ENCODE measurements around the gene FKRP.

The FKRP gene

DNA sequence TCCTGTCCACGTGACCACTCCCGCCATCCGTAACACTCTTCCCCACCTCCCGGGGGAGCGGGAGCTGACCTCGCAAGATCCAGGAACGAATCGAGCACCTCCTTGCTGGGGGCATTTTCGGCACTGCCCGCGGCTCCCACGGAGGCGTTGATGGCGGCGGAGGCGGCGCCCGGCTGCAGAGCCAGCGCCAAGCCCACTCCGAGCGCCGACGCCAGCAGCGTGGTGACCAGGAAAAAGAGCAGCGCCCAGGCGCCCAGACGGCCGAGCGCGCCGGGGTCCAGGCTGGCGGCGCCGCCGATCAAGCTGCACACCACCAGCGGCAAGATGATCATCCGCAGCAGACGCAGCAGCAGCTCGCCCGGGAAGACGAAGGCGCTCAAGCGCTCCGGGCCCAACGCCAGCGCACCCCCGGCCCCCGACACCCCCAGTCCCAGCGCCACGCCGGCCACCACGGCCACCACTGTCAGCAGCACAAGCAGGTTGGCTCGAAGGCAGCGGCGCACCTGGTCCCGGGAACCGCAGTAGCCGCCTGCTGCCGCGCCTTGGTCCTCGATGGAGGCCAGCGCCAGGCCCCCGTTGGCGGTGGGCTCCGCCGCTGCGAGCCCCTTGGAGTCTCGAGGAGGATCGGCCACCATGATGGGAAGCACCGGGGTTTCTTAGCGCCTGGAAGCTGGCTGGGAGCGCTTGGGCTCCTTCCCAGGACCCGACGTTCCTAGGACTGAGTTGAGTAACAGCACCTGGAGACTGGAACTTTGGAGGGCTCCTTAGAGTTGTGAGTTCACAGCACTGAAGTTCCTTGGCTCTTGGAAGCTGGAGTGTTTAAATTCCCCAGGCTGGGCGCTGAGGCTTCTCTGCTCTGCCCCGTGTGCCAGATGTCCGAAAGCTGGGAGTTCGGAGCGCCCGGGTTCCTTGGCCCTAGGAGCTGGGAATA is 41.7 kb downstream of the FKRP start:
- no peaks in the 10 kb centered on the region for H3K27me3 ChIP-seq
- peaks cover 5 to 16% (median 9%) of the 10 kb centered on the region in 3 donors for H3K36me3 ChIP-seq
- TF ChIP-seq, protein P1, sequence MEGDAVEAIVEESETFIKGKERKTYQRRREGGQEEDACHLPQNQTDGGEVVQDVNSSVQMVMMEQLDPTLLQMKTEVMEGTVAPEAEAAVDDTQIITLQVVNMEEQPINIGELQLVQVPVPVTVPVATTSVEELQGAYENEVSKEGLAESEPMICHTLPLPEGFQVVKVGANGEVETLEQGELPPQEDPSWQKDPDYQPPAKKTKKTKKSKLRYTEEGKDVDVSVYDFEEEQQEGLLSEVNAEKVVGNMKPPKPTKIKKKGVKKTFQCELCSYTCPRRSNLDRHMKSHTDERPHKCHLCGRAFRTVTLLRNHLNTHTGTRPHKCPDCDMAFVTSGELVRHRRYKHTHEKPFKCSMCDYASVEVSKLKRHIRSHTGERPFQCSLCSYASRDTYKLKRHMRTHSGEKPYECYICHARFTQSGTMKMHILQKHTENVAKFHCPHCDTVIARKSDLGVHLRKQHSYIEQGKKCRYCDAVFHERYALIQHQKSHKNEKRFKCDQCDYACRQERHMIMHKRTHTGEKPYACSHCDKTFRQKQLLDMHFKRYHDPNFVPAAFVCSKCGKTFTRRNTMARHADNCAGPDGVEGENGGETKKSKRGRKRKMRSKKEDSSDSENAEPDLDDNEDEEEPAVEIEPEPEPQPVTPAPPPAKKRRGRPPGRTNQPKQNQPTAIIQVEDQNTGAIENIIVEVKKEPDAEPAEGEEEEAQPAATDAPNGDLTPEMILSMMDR (IDR thresholded peaks at IDR 0.05) = peak in 1 of 2 experiments; percentile 6
- DNase-seq = peak; percentile 71 to 85
- no peaks in the 10 kb centered on the region for H3K9me3 ChIP-seq
- H3K4me1 ChIP-seq = peaks cover 0 to 38% (median 30%) of the 10 kb centered on the region in 4 donors
- intact Hi-C loops (cut with DNase I; ENCODE audit: low total_unique reads) = no loop called here
- H3K27ac ChIP-seq = peak overlapping the region; percentile 88 to 97
- peak overlapping the region; percentile 92 to 95 for H3K4me3 ChIP-seq

DNA sequence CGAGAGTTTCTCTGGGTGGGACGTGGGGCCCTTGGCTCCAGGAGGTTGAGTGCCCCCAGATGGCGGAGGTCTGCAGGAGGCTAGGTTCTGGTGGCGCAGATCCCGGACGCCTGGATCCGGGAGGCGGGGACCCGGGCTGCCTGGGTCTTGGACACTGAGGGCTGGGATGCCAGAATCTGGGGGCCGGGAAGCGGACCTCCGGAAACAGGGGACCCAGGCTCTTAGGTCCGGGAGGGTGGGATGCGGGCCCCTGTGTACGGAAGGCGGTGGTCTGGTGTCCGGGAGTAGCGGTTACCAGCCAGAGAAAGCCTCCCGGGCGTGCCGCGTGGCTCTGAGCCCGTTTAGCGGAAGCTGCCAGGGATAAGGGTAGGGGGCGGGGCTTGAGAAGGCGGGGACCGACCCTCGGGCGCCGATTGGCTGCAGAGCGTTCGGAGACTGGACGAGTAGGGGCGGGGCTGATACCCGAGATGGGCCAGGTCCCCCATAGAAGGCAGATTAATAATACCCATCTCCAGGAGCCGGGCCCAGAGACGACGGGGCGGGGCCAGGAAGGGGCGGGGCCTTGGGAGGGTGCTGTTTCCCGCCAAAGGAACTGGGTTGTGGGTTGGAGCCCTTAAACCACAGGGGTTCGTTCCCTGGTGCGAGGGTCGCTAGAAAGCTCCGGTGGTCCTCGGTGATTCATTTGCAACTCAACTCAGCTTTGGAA is 42.6 kb downstream of the FKRP start, which contains the start of gene SLC1A5:
TSS of gene SLC1A5 (minus strand) at position 333 of the 706 bp plus-strand sequence. CDS start 629 bp downstream, outside the sequence.
- Histone ChIP-seq H3K27me3 (no peaks in the 10 kb centered on the region), H3K4me3 (peak within 1 kb of the TSS; percentile 92 to 95), H3K27ac (peak within 1 kb of the TSS; percentile 88 to 97), H3K4me1 (peaks cover 0 to 38% (median 28%) of the 10 kb centered on the region in 4 donors), H3K9me3 (no peaks in the 10 kb centered on the region), H3K36me3 (peaks cover 0 to 7% (median under 1%) of the 10 kb centered on the region in 3 donors)
- TF ChIP-seq, protein P1 (IDR thresholded peaks at IDR 0.05) = no peak
- intact Hi-C loops (cut with DNase I; ENCODE audit: low total_unique reads) = no loop called here
- peak; percentile 97 to 99 for DNase-seq

DNA sequence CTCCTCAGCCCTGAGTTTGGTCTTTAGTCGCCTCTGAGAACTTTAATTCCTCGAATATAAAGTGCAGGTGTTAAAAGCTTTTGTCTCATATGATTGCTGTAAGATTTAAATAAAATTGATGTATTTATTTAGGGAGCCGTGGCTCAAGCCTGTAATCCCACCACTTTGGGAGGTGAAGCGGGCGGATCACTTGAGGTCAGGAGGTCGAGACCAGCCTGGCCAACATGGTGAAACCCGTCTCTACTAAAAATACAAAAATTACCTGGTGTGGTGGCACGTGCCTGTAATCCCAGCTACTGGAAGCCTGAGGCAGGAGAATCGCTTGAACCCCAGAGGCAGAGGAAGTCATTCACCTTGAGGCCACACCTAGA is 43.1 kb downstream of the FKRP start:
- peaks cover 0 to 2% (median 0%) of the 10 kb centered on the region in 3 donors for H3K36me3 ChIP-seq
- no peaks in the 10 kb centered on the region for H3K9me3 ChIP-seq
- peak overlapping the region in 1 of 2 donors; percentile 12 for H3K27ac ChIP-seq
- TF ChIP-seq, protein P1 (IDR thresholded peaks at IDR 0.05) = no peak
- no peak for DNase-seq
- H3K4me1 ChIP-seq = peaks cover 0 to 32% (median 23%) of the 10 kb centered on the region in 4 donors
- peak overlapping the region in 1 of 2 donors; percentile 95 for H3K4me3 ChIP-seq
- intact Hi-C loops (cut with DNase I; ENCODE audit: low total_unique reads) = no loop called here
- no peaks in the 10 kb centered on the region for H3K27me3 ChIP-seq

DNA sequence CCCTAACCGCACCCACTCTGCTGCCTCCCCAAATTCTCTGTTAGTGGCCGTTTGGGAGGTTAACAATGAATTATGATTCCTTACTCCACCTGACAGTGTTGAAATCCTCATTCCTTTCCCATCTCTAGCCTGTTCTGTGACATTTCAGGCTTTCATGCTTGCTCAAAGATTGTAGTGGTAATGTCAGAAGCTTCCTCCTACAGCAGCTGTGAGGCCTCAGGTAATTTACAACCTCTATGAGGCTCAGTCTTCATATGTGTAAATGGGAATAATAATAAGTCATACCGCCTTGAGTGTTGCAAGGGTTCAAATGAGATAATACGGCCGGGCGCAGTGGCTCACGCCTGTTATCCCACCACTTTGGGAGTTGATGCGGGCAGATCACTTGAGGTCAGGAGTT is 43.5 kb downstream of the FKRP start:
- DNase-seq = no peak
- Histone ChIP-seq H3K27me3 (no peaks in the 10 kb centered on the region), H3K9me3 (no peaks in the 10 kb centered on the region), H3K4me1 (peaks cover 0 to 28% (median 19%) of the 10 kb centered on the region in 4 donors), H3K36me3 (no peaks in the 10 kb centered on the region), H3K27ac (no peak overlapping the region), H3K4me3 (no peak overlapping the region)
- TF ChIP-seq, protein P1 (IDR thresholded peaks at IDR 0.05) = no peak
- intact Hi-C loops (cut with DNase I; ENCODE audit: low total_unique reads) = no loop called here

DNA sequence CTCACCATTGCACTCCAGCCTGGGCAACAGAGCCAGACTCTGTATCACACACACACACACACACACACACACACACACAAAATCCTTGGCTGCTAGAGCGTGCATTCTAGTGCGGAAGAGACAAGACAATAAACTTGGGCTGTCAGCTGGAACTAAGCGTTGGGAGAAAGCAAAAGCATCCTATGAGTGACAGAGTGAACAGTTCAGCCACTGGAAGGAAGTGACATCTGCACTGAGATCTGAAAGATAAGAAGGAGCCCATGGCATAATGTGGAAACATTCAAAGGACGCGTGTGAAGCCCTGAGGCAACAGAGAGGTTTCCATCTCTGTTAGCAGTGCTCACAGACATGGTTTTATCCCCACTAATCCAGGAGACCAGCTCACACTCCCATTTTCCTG is 46.1 kb downstream of the FKRP start:
- Histone ChIP-seq H3K27ac (no peak overlapping the region), H3K9me3 (no peaks in the 10 kb centered on the region), H3K36me3 (no peaks in the 10 kb centered on the region), H3K27me3 (no peaks in the 10 kb centered on the region), H3K4me1 (peaks cover 0 to 9% (median 5%) of the 10 kb centered on the region in 4 donors), H3K4me3 (no peak overlapping the region)
- TF ChIP-seq, protein P1 (IDR thresholded peaks at IDR 0.05) = no peak
- intact Hi-C loops (cut with DNase I; ENCODE audit: low total_unique reads) = no loop called here
- DNase-seq = no peak
